ENCODE data around the gene NLRC3. TPM values are rescaled to one million over a fixed set of nuclear protein-coding genes. Genes with fewer than 3 reads are reported as not detected.

NLRC3 gene
- total RNA-seq, 2 donors from 2014 or later = 0.11 to 0.18 TPM

GRCh38 chr16:3514621-3515020, 62.6 kb downstream of the NLRC3 start:
- WGBS, 2 experiments (ENCODE audit: insufficient coverage in 1 of 2, insufficient read length in 1 of 2) = 89% methylated on average over 4 of the region's 4 CpGs

GRCh38 chr16:3513892-3514583, 63.2 kb downstream of the NLRC3 start:
- H3K27me3 ChIP-seq (ENCODE audit: control insufficient read depth, insufficient read depth, low read length, poor library complexity, severe bottlenecking) = no peaks in the 10 kb centered on the region
- peaks cover 70% of the 10 kb centered on the region for H3K36me3 ChIP-seq (ENCODE audit: control insufficient read depth, insufficient read depth, low read length)
- Mint-ChIP-seq H3K36me3 (ENCODE audit: low read depth) (peaks cover 66% of the 10 kb centered on the region), H3K4me3 (no peak overlapping the region), H3K4me1 (no peaks in the 10 kb centered on the region), H3K27me3 (ENCODE audit: insufficient read depth) (no peaks in the 10 kb centered on the region), H3K9me3 (no peaks in the 10 kb centered on the region), H3K27ac (no peak overlapping the region)
- H3K27ac ChIP-seq (ENCODE audit: low read depth, low read length) = no peak overlapping the region
- no peaks in the 10 kb centered on the region for H3K4me1 ChIP-seq (ENCODE audit: control insufficient read depth, insufficient read depth, low read length)
- WGBS, 2 experiments (ENCODE audit: insufficient coverage in 1 of 2, insufficient read length in 1 of 2) = 92 to 95% methylated on average over 7 of the region's 7 CpGs
- TF ChIP-seq CTCF (conservative IDR thresholded peaks at IDR 0.05) = no peak
- no peak overlapping the region for H3K4me3 ChIP-seq (ENCODE audit: low read length)
- H3K9ac ChIP-seq (ENCODE audit: extremely low read depth, low read length, poor library complexity, severe bottlenecking) = no peak overlapping the region
- DNase-seq = no peak
- H3K9me3 ChIP-seq (ENCODE audit: control insufficient read depth, low read length) = no peaks in the 10 kb centered on the region

More at GRCh38 chr16:3514621-3515020, 62.6 kb downstream of the NLRC3 start:
- Mint-ChIP-seq H3K27me3 (ENCODE audit: insufficient read depth) (no peaks in the 10 kb centered on the region), H3K4me1 (no peaks in the 10 kb centered on the region), H3K27ac (no peak overlapping the region), H3K36me3 (ENCODE audit: low read depth) (peaks cover 65% of the 10 kb centered on the region), H3K9me3 (no peaks in the 10 kb centered on the region), H3K4me3 (no peak overlapping the region)
- TF ChIP-seq CTCF (conservative IDR thresholded peaks at IDR 0.05) = no peak
- H3K4me1 ChIP-seq (ENCODE audit: control insufficient read depth, insufficient read depth, low read length) = no peaks in the 10 kb centered on the region
- H3K9me3 ChIP-seq (ENCODE audit: control insufficient read depth, low read length) = no peaks in the 10 kb centered on the region
- H3K27ac ChIP-seq (ENCODE audit: low read depth, low read length) = no peak overlapping the region
- no peaks in the 10 kb centered on the region for H3K27me3 ChIP-seq (ENCODE audit: control insufficient read depth, insufficient read depth, low read length, poor library complexity, severe bottlenecking)
- no peak for DNase-seq
- no peak overlapping the region for H3K4me3 ChIP-seq (ENCODE audit: low read length)
- no peak overlapping the region for H3K9ac ChIP-seq (ENCODE audit: extremely low read depth, low read length, poor library complexity, severe bottlenecking)
- peaks cover 70% of the 10 kb centered on the region for H3K36me3 ChIP-seq (ENCODE audit: control insufficient read depth, insufficient read depth, low read length)

GRCh38 chr16:3511286-3512180, 65.7 kb downstream of the NLRC3 start:
- no peaks in the 10 kb centered on the region for H3K9me3 Mint-ChIP-seq
- Histone ChIP-seq H3K9me3 (ENCODE audit: control insufficient read depth, low read length) (no peaks in the 10 kb centered on the region), H3K4me3 (ENCODE audit: low read length) (no peak overlapping the region), H3K4me1 (ENCODE audit: control insufficient read depth, insufficient read depth, low read length) (no peaks in the 10 kb centered on the region), H3K27me3 (ENCODE audit: control insufficient read depth, insufficient read depth, low read length, poor library complexity, severe bottlenecking) (no peaks in the 10 kb centered on the region), H3K9ac (ENCODE audit: extremely low read depth, low read length, poor library complexity, severe bottlenecking) (no peak overlapping the region), H3K27ac (ENCODE audit: low read depth, low read length) (no peak overlapping the region), H3K36me3 (ENCODE audit: control insufficient read depth, insufficient read depth, low read length) (peaks cover 80% of the 10 kb centered on the region)
- H3K36me3 Mint-ChIP-seq (ENCODE audit: low read depth) = peaks cover 74% of the 10 kb centered on the region
- no peaks in the 10 kb centered on the region for H3K4me1 Mint-ChIP-seq
- 91 to 96% methylated on average over 21 to 23 of the region's 23 CpGs for WGBS, 2 experiments (ENCODE audit: insufficient coverage in 1 of 2, insufficient read length in 1 of 2)
- no peaks in the 10 kb centered on the region for H3K27me3 Mint-ChIP-seq (ENCODE audit: insufficient read depth)
- no peak for DNase-seq
- no peak for TF ChIP-seq CTCF (conservative IDR thresholded peaks at IDR 0.05)
- H3K4me3 Mint-ChIP-seq = no peak overlapping the region
- no peak overlapping the region for H3K27ac Mint-ChIP-seq
